Esophagus squamous epithelium (tissue), 5 donors: ENCODE data around the gene TCEAL7. TPM values are rescaled to one million over a fixed set of nuclear protein-coding genes. Genes with fewer than 3 reads are reported as not detected.

Experiments
- DNase-seq: peaks from one replicate; lab custom pipeline; 2025; lab: John Stamatoyannopoulos, UW
- H3K27ac ChIP-seq, 4 donors: fragments of 200-600 bp; sonication (generic); one replicate each; pipeline ENCODE4 v1.5.1; 2016 to 2019; ENCODE audit warnings: mild to moderate bottlenecking in 1 of 4
- H3K27me3 ChIP-seq, 4 donors: fragments of 200-600 bp; sonication (generic); 1 replicate in 3 of 4; 2 replicates in 1 of 4; pipeline versions ENCODE4 v1.5.1 to v1.6.0; 2017 to 2021; ENCODE audit warnings: antibody characterized with exemption in 1 of 4
- H3K36me3 ChIP-seq, 3 donors: fragments of 200-600 bp; sonication (generic); one replicate each; pipeline ENCODE4 v1.5.1; 2016 to 2019
- H3K4me1 ChIP-seq, 3 donors: fragments of 200-600 bp; sonication (generic); one replicate each; pipeline ENCODE4 v1.5.1; 2017 to 2019
- H3K4me3 ChIP-seq, 4 donors: fragments of 200-600 bp; sonication (generic); 1 replicate in 3 of 4; 2 replicates in 1 of 4; pipeline ENCODE4 v1.5.1; 2016 to 2019; ENCODE audit warnings: mild to moderate bottlenecking in 2 of 4, moderate library complexity in 1 of 4
- H3K9me3 ChIP-seq, 3 donors: fragments of 200-600 bp; sonication (generic); one replicate each; pipeline ENCODE4 v1.5.1; 2016 to 2019
- POLR2A ChIP-seq, 4 donors: fragments of 450-650 bp; IDR thresholded peaks; one replicate each; pipeline ENCODE4 v1.6.1; 2017; ENCODE audit warnings: antibody characterized with exemption in 4 of 4, mild to moderate bottlenecking in 4 of 4, moderate library complexity in 3 of 4
- WGBS, 2 donors: methylation state at CpG; one replicate each; pipeline ENCODE4 v1.1.5; 2018; 5-methylcytosine and 5-hydroxymethylcytosine counted together
- intact Hi-C: fragments of 100-400 bp; cut with DNase I; formaldehyde crosslinking; loops from one replicate; pipeline ENCODE4 v1.15.0; 2022
- total RNA-seq, 4 donors: library from RNA; depleted of rRNA; stranded (reverse); fragments of >200 nt; gene quantifications; one replicate each; pipeline ENCODE4 v1.1.0, GENCODE V29; 2016
- TF ChIP-seq, protein P1 (sequence below), 6 experiments: fragments of 450-650 bp in 4 of 6; fragments of 200-600 bp in 2 of 6; sonication (generic) in 2 of 6; IDR thresholded peaks; one replicate each; pipeline ENCODE4 v1.5.1; 2016 to 2019; ENCODE audit warnings: antibody characterized with exemption in 6 of 6, mild to moderate bottlenecking in 4 of 6, moderate library complexity in 4 of 6
- donor health status: DM: yes; HTN: yes; CAD: no.

TCEAL7 gene
- total RNA-seq, 4 donors from 2014 or later: 1.3 to 6.3 TPM; not detected in 2

DNA sequence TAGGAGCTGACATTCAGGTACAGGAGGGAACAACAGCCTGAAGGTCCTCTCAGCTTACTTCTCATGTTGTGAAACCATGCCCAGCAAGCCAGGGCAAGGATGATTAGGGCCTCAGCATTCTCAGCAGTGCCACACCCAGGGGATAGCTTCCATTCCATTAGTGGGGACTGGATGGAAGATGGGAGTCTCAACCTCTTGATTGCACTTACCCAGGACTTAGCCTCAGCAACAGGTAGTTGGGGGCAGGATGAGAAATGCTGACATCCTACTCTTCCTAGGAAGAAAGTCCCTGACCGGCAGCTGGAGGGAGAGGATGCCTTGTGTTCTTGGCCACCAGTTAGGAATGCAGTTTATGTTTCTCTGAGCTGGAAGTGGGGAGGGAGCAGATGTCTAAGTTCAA, 37.5 kb downstream of the TCEAL7 start:
- Histone ChIP-seq H3K4me3 (no peak overlapping the region), H3K27ac (no peak overlapping the region), H3K4me1 (no peaks in the 10 kb centered on the region), H3K9me3 (no peaks in the 10 kb centered on the region), H3K36me3 (no peaks in the 10 kb centered on the region), H3K27me3 (no peaks in the 10 kb centered on the region)
- intact Hi-C loops: no loop called here
- no peak for DNase-seq
- WGBS, 2 donors: 67 to 83% methylated on average over 1 of the region's 1 CpG
- TF ChIP-seq, protein P1, sequence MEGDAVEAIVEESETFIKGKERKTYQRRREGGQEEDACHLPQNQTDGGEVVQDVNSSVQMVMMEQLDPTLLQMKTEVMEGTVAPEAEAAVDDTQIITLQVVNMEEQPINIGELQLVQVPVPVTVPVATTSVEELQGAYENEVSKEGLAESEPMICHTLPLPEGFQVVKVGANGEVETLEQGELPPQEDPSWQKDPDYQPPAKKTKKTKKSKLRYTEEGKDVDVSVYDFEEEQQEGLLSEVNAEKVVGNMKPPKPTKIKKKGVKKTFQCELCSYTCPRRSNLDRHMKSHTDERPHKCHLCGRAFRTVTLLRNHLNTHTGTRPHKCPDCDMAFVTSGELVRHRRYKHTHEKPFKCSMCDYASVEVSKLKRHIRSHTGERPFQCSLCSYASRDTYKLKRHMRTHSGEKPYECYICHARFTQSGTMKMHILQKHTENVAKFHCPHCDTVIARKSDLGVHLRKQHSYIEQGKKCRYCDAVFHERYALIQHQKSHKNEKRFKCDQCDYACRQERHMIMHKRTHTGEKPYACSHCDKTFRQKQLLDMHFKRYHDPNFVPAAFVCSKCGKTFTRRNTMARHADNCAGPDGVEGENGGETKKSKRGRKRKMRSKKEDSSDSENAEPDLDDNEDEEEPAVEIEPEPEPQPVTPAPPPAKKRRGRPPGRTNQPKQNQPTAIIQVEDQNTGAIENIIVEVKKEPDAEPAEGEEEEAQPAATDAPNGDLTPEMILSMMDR (IDR thresholded peaks at IDR 0.05): no peak
- no peak for TF ChIP-seq POLR2A (IDR thresholded peaks at IDR 0.05)

DNA sequence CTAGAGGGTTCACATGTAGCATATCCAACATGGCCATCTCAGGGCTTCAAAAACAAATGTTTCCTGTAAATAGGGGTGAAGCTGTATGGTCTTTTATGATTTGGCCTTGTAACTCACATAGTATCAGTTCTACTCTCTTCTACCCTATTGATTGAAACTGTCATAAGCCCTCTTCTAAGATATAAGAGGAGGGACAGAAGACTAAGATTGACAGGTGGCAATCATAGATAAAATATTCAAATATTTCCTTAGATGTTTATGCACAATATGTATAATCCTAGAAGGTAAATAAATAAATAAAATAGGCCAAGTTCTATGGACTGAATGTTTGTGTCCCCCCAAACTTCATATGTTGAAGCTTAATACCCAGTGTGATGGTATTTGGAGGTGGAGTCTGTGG, 39.4 kb downstream of the TCEAL7 start:
- Histone ChIP-seq H3K4me3 (no peak overlapping the region), H3K9me3 (no peaks in the 10 kb centered on the region), H3K4me1 (no peaks in the 10 kb centered on the region), H3K36me3 (no peaks in the 10 kb centered on the region), H3K27me3 (no peaks in the 10 kb centered on the region), H3K27ac (no peak overlapping the region)
- DNase-seq: no peak
- no peak for TF ChIP-seq POLR2A (IDR thresholded peaks at IDR 0.05)
- TF ChIP-seq, protein P1 (IDR thresholded peaks at IDR 0.05): no peak
- intact Hi-C loops: no loop called here

DNA sequence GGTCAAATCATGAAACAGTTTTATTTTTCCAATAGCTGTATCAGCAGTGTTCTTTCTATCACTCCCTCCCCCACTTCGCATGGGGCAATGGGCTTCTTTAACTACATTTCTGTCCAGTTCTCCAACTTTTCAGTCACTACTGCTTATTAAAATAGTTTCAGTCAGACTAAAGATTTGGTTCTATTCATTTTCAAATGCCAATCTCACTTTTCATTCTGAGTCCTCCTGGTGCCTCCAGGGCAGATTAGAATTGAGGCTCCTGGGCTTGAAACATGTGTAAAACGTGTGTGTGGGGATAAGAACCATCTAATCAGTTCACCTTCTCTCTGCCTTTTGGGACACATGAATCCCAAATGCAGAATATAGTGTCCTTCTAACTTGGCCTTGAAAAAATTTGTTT, 42.8 kb downstream of the TCEAL7 start:
- Histone ChIP-seq H3K4me1 (no peaks in the 10 kb centered on the region), H3K27ac (no peak overlapping the region), H3K36me3 (no peaks in the 10 kb centered on the region), H3K4me3 (no peak overlapping the region), H3K9me3 (no peaks in the 10 kb centered on the region), H3K27me3 (no peaks in the 10 kb centered on the region)
- intact Hi-C loops: no loop called here
- TF ChIP-seq, protein P1 (IDR thresholded peaks at IDR 0.05): no peak
- TF ChIP-seq POLR2A (IDR thresholded peaks at IDR 0.05): no peak
- 52 to 58% methylated on average over 2 of the region's 2 CpGs for WGBS, 2 donors
- no peak for DNase-seq

DNA sequence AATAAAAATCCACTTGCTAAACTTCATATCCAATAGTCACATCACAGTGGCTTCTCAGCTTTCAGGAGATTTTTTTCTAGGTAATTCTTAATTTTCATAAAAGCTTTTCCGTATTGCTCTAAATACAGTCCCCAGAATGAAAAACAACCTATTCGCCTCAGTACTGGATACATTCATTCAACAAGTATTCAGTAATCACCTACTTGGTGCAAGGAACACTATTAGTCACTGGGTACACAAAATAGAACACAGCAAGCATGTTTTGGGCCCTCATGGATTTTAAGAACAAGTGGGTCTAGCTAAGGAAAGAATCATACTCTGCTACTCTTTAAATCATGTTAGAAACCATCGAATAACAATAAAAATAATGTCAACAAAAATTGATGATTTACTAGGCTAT, 43.5 kb downstream of the TCEAL7 start:
- H3K4me3 ChIP-seq: no peak overlapping the region
- WGBS, 2 donors: 71 to 85% methylated on average over 3 of the region's 3 CpGs
- no peaks in the 10 kb centered on the region for H3K36me3 ChIP-seq
- TF ChIP-seq, protein P1 (IDR thresholded peaks at IDR 0.05): no peak
- TF ChIP-seq POLR2A (IDR thresholded peaks at IDR 0.05): no peak
- no peak for DNase-seq
- no peaks in the 10 kb centered on the region for H3K4me1 ChIP-seq
- intact Hi-C loops: no loop called here
- no peak overlapping the region for H3K27ac ChIP-seq
- no peaks in the 10 kb centered on the region for H3K27me3 ChIP-seq
- no peaks in the 10 kb centered on the region for H3K9me3 ChIP-seq

DNA sequence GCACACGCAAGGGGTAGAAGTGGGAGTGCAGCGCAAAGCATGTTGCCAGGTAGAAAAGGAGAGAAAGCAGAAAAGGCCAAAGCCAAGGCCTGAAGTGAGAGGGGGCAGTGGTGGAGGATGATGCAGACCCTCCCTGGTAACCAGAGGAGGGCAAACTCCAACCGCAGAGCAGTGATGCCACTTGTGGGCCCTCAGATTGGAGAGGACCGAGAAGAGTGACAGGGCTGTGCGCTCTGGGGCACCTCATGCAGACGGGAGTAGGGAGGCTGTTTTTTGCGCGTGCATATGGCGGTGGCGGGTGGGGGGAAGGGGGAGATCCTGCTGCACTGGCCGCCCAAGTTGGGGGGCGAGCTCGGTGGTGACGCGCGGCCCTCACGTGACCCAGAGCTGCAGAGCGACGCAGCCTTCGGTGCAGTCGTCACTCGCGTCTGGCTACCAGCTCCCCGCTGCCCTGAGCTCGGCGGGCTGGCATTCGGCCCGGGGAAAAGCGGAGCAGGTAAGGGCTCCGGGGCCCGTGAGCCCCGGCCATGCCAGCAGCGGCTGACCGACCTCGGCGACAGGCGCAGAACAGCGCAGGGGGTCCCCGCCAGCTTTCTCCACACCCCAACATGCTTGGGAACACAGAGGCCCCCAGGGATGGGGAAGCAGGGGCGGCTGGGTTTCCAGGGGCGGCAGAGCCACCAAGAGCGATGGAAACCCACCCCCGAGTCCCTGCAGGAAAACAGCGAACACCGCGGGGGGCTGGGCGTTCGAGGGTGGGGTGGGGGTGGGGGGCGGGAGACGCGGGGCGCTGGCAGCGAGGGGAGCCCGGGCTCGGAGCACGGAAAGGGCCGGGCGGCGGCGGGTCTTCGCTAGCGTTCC, 46.3 kb downstream of the TCEAL7 start, which contains the start of gene BEX3:
Gene BEX3, plus strand, starts transcription at position 421 of the 861 bp plus-strand sequence. CDS start 984 bp downstream, outside the sequence.
- 12 to 41% methylated on average over 7 to 10 of the region's 62 CpGs for WGBS, 2 donors
- TF ChIP-seq POLR2A (IDR thresholded peaks at IDR 0.05): peak in 2 of 4 donors; percentile 48 to 51
- TF ChIP-seq, protein P1 (IDR thresholded peaks at IDR 0.05): no peak
- H3K9me3 ChIP-seq: no peaks in the 10 kb centered on the region
- intact Hi-C loops: no loop called here
- no peaks in the 10 kb centered on the region for H3K36me3 ChIP-seq
- no peak for DNase-seq
- peak within 1 kb of the TSS; percentile 64 to 80 (median 71) for H3K4me3 ChIP-seq
- no peaks in the 10 kb centered on the region for H3K4me1 ChIP-seq
- no peaks in the 10 kb centered on the region for H3K27me3 ChIP-seq
- H3K27ac ChIP-seq: peak within 1 kb of the TSS; percentile 82 to 87 (median 84)
